ENCODE results near the gene DPPA3. TPM values are rescaled to one million over a fixed set of nuclear protein-coding genes. Genes with fewer than 3 reads are reported as not detected.

DPPA3 gene
- total and polyA plus RNA-seq, 12 donors = not detected

DNA sequence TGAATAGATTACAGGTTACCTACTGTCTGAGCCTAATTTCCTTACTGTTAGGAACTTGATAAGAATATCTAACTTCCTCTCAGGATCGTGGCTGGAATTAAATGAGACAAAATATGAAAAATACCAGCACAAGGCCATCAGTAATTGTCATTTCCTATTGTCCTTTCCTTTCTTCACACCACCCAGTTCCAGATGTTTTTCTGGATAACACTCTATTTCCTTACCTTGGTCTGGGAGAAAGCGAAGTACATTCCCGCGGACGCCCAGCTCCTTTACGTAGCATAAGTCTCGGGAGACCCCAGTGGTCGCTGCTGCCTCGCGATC lies 16.0 kb upstream of the DPPA3 start:
- intact Hi-C loops (cut with DNase I) = no loop called here
- H3K4me3 ChIP-seq = no peak overlapping the region
- DNase-seq = no peak
- H3K27me3 ChIP-seq = no peaks in the 10 kb centered on the region
- WGBS, 4 donors = 45 to 61% (median 50%) methylated on average over 10 of the region's 10 CpGs
- H3K36me3 ChIP-seq (replicated peaks in 1 of 2) = no peaks in the 10 kb centered on the region
- H3K4me1 ChIP-seq (replicated peaks in 1 of 2) = no peaks in the 10 kb centered on the region
- TF ChIP-seq, protein P1, sequence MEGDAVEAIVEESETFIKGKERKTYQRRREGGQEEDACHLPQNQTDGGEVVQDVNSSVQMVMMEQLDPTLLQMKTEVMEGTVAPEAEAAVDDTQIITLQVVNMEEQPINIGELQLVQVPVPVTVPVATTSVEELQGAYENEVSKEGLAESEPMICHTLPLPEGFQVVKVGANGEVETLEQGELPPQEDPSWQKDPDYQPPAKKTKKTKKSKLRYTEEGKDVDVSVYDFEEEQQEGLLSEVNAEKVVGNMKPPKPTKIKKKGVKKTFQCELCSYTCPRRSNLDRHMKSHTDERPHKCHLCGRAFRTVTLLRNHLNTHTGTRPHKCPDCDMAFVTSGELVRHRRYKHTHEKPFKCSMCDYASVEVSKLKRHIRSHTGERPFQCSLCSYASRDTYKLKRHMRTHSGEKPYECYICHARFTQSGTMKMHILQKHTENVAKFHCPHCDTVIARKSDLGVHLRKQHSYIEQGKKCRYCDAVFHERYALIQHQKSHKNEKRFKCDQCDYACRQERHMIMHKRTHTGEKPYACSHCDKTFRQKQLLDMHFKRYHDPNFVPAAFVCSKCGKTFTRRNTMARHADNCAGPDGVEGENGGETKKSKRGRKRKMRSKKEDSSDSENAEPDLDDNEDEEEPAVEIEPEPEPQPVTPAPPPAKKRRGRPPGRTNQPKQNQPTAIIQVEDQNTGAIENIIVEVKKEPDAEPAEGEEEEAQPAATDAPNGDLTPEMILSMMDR (IDR thresholded peaks at IDR 0.05) = no peak
- no peak for TF ChIP-seq POLR2A (IDR thresholded peaks at IDR 0.05)
- H3K9me3 ChIP-seq (replicated peaks in 1 of 3) = no peaks in the 10 kb centered on the region
- no peak overlapping the region for H3K27ac ChIP-seq

DNA sequence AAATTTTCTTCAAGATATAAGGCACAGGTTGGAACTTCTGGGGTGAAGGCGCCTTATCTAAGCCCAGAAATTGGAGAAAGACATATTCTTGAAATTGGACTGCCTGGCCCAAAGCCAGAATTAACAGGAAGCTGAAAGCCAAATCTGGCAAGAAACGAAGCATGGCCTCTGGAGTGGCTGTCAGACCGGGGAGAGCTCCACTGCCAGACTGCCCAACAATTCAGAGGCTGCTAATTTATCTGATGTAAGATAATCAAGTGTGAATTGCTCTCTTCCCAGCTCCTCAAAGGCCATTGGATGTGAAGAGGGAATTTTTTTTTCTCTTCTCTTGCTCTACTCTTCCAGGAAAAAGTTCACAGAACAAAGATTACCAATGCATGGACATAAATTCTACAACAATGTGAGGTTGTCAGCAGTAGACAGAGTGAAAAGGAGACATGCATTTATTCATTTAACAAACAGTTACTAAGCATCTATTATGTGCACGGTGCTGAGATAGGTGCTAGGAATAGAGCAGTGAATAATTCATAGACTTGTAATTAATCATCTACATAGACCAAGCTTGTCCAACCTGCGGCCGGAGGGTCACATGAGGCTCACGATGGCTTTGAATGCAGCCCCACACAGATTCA lies 15.6 kb upstream of the DPPA3 start, which contains the start of gene GDF3:
TSS of gene GDF3 (minus strand) at position 210 of the 632 bp plus-strand sequence. CDS start at position 163, 47 bp downstream.
- intact Hi-C loops (cut with DNase I) = no loop called here
- 40 to 47% (median 46%) methylated on average over 7 of the region's 7 CpGs for WGBS, 4 donors
- no peaks in the 10 kb centered on the region for H3K27me3 ChIP-seq
- H3K4me3 ChIP-seq = no peak within 1 kb of the TSS
- H3K36me3 ChIP-seq (replicated peaks in 1 of 2) = no peaks in the 10 kb centered on the region
- H3K9me3 ChIP-seq (replicated peaks in 1 of 3) = no peaks in the 10 kb centered on the region
- peak; percentile 26 to 69 (median 39) for DNase-seq
- no peak for TF ChIP-seq POLR2A (IDR thresholded peaks at IDR 0.05)
- TF ChIP-seq, protein P1 (IDR thresholded peaks at IDR 0.05) = no peak
- no peaks in the 10 kb centered on the region for H3K4me1 ChIP-seq (replicated peaks in 1 of 2)
- peak within 1 kb of the TSS in 1 of 5 donors; percentile 21 for H3K27ac ChIP-seq

DNA sequence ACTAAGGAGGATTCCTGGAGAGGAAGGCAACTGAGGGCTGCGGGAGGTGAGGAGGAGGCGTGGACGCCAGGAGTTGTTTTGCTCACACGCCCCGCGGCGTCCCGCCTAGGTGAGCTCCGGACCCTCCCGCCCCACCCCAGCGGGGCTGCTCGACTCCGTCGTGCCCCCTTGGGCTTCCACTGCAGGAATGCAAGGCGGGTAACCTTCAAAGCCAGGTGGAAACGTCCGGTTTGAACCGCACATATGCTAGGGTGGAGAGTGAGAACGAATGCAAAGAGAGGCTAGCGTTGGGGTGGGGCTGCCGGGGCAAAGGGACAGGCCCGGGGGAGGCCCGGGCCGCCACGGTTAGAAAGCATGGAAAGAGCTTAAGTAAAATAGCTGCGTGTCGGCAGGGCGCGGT lies 5.4 kb upstream of the DPPA3 start:
- no peak for DNase-seq
- 88 to 94% (median 92%) methylated on average over 26 to 29 of the region's 29 CpGs for WGBS, 4 donors
- Histone ChIP-seq H3K27me3 (no peaks in the 10 kb centered on the region), H3K27ac (no peak overlapping the region), H3K4me1 (replicated peaks in 1 of 2) (no peaks in the 10 kb centered on the region), H3K36me3 (replicated peaks in 1 of 2) (no peaks in the 10 kb centered on the region), H3K4me3 (no peak overlapping the region), H3K9me3 (replicated peaks in 1 of 3) (no peaks in the 10 kb centered on the region)
- TF ChIP-seq, protein P1 (IDR thresholded peaks at IDR 0.05) = no peak
- no peak for TF ChIP-seq POLR2A (IDR thresholded peaks at IDR 0.05)
- intact Hi-C loops (cut with DNase I) = no loop called here

DNA sequence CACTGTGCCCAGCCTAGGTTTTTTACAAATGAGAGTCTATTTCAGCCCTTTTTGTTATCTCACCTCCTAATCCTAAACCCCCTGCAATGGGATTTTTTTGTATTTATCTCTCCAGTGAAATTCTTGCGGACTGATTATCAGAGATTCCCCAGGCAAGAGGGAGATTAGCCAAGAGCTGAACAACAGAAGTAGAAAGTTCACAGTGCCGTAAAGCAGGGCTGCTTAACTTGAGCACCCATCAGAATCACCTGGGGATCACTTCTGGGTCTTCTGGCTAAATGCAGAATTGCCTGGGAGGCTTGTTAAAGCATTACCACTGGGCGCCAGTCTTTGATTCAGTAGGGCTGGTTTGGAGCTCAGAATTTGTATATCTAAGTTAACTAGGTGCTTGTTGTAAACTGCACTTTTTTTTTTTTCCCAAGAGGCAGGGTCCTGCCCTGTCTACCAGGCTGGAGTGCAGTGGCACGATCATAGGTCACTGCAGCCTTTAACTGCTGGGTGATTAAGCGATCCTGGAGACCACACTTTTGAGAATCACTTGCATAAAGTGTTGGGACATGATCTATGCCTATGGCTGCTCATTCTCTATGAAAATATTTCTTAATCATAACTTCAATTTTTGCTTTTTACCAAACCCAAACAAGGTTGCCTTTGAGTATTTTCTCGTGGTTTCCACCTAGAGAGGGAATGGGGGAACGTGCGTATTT lies 1.1 kb upstream of the DPPA3 start:
- H3K4me3 ChIP-seq = no peak overlapping the region
- no peaks in the 10 kb centered on the region for H3K27me3 ChIP-seq
- DNase-seq = no peak
- H3K36me3 ChIP-seq (replicated peaks in 1 of 2) = no peaks in the 10 kb centered on the region
- no peaks in the 10 kb centered on the region for H3K9me3 ChIP-seq (replicated peaks in 1 of 3)
- TF ChIP-seq, protein P1 (IDR thresholded peaks at IDR 0.05) = no peak
- TF ChIP-seq POLR2A (IDR thresholded peaks at IDR 0.05) = no peak
- intact Hi-C loops (cut with DNase I) = no loop called here
- H3K4me1 ChIP-seq (replicated peaks in 1 of 2) = no peaks in the 10 kb centered on the region
- WGBS, 4 donors = 68 to 79% (median 72%) methylated on average over 8 of the region's 8 CpGs
- no peak overlapping the region for H3K27ac ChIP-seq
